ENCODE measurements around the gene DNER.

GRCh38 chr2:229634601-229635370, 79.6 kb downstream of the DNER start:
- no peak for TF ChIP-seq CTCF (IDR thresholded peaks at IDR 0.05)
- TF ChIP-seq CBFB (CRISPR knock-in tag; IDR thresholded peaks at IDR 0.05; ENCODE audit: low read depth), result no peak
- no peak for TF ChIP-seq TCF7 (CRISPR knock-in tag; IDR thresholded peaks at IDR 0.05; ENCODE audit: low read depth)
- no peak for TF ChIP-seq MAX (CRISPR knock-in tag; IDR thresholded peaks at IDR 0.05)
- no peak for TF ChIP-seq AFF4 (CRISPR knock-in tag; IDR thresholded peaks at IDR 0.05; ENCODE audit: borderline replicate concordance)
- TF ChIP-seq IRF1 (CRISPR knock-in tag; IDR thresholded peaks at IDR 0.05), result no peak
- TF ChIP-seq RELA (CRISPR knock-in tag; IDR thresholded peaks at IDR 0.05; ENCODE audit: borderline replicate concordance), result no peak
- no peak for TF ChIP-seq HMGXB4 (CRISPR knock-in tag; IDR thresholded peaks at IDR 0.05)
- TF ChIP-seq ZNF416 (CRISPR knock-in tag; IDR thresholded peaks at IDR 0.05), result no peak
- TF ChIP-seq RORB (CRISPR knock-in tag; IDR thresholded peaks at IDR 0.05), result no peak
- TF ChIP-seq ZNF232 (CRISPR knock-in tag; IDR thresholded peaks at IDR 0.05), result no peak
- TF ChIP-seq ZNF121 (CRISPR knock-in tag; IDR thresholded peaks at IDR 0.05), result no peak
- TF ChIP-seq SP1 (CRISPR knock-in tag; conservative IDR thresholded peaks at IDR 0.05), result no peak

Measured in WTC11 (cell line).